Pancreas (tissue), 10 donors: Measurements from ENCODE around the gene SGTA. TPM values are rescaled to one million over a fixed set of nuclear protein-coding genes. Genes with fewer than 3 reads are reported as not detected.

Experiments
- ATAC-seq, 4 donors: fragments of 200-7000 bp; cut with Tn5 transposase; one replicate each; pipeline versions ENCODE4 v1.8.0 to v1.9.1; 2020; ENCODE audit warnings: mild to moderate bottlenecking in 4 of 4, moderate library complexity in 4 of 4
- DNase-seq, 6 donors: peaks; one replicate each; pipeline ENCODE4 v3.0.0-alpha.2; 2020
- FAIRE-seq: peaks from 2 replicates; lab custom pipeline; 2012; peaks lifted over from hg19 to GRCh38; lab: Jason Lieb, UNC
- H3K27ac ChIP-seq, 4 donors: fragments of 200-600 bp; sonication (generic); 1 replicate in 3 of 4; 2 replicates in 1 of 4; pipeline versions ENCODE4 v1.5.0 to v1.8.0; 2020
- H3K27me3 ChIP-seq, 4 donors: fragments of 200-600 bp; one replicate each; pipeline ENCODE4 v1.8.0; 2021
- H3K36me3 ChIP-seq, 3 donors: fragments of 200-600 bp; sonication (generic) in 1 of 3; one replicate each; pipeline versions ENCODE4 v1.5.0 to v1.8.0; 2020 to 2021
- H3K4me1 ChIP-seq, 3 donors: fragments of 200-600 bp; one replicate each; pipeline ENCODE4 v1.8.0; 2021
- H3K4me3 ChIP-seq, 4 donors: fragments of 200-600 bp; sonication (generic) in 2 of 4; one replicate each; pipeline versions ENCODE4 v1.5.0 to v1.8.0; 2020 to 2021
- H3K9me3 ChIP-seq, 4 donors: fragments of 200-600 bp; one replicate each; pipeline ENCODE4 v1.8.0; 2021
- CTCF ChIP-seq, 4 donors: fragments of 200-600 bp; sonication (generic) in 3 of 4; IDR thresholded peaks; one replicate each; pipeline versions ENCODE4 v1.5.0 to v1.8.0; 2021; ENCODE audit warnings: antibody characterized with exemption in 4 of 4
- whole genome bisulfite sequencing, 2 donors: extraction: QIAGEN DNeasy Blood & Tissue Kit; methylation state at CpG; one replicate each; pipeline ENCODE4 v1.1.7; 2013; 5-methylcytosine and 5-hydroxymethylcytosine counted together
- intact Hi-C, 3 donors: fragments of 100-400 bp; cut with DNase I; formaldehyde crosslinking; loops; one replicate each; pipeline versions ENCODE4 v1.11.1 to v1.14.2; 2022
- polyA plus RNA-seq, 2 donors: library from polyadenylated mRNA; stranded (reverse); fragments of 200-250 nt; gene quantifications; one replicate each; pipeline ENCODE4 v1.2.3, GENCODE V29; 2013
- total RNA-seq, 6 donors: library from RNA; stranded (reverse); fragmentation: NEBNext Ultra II Directional in 4 of 6; extraction: Animal tissue kit (Norgen Biotek cat#: 25700) in 4 of 6; gene quantifications; one replicate each; pipeline versions ENCODE4 v1.2.1 to v1.2.4, GENCODE V29; 2021 to 2023
- donor health status: healthy with polysubstance abuse.
- donor health status: DM: no; HTN: no; CAD: no; lungs with moderate emphysema.
- donor health status: DM: no; HTN: no; CAD: no.
- donor health status: control.
- donor health status: control.
- donor health status: Bipolar disorder and iron deficiency.
- donor health status: DM: yes; HTN: yes; CAD: no.
- donor health status: DM: no; HTN: no; CAD: no.
- donor health status: DM: no; HTN: no; CAD: no.
- donor health status: DM: yes; HTN: yes; CAD: no.

The SGTA gene
- total and polyA plus RNA-seq, 8 donors: 19.4 to 49.6 (median 26.7) TPM

GRCh38 chr19:2767688-2768087 lies 15.4 kb downstream of the SGTA start:
- Histone ChIP-seq H3K4me3 (no peak overlapping the region), H3K27me3 (no peaks in the 10 kb centered on the region), H3K36me3 (peaks cover 0 to 41% (median 9%) of the 10 kb centered on the region in 3 donors), H3K4me1 (no peaks in the 10 kb centered on the region), H3K9me3 (no peaks in the 10 kb centered on the region), H3K27ac (no peak overlapping the region)
- DNase-seq: no peak
- 92 to 95% methylated on average over 19 of the region's 19 CpGs for WGBS, 2 donors
- no peak for TF ChIP-seq CTCF (IDR thresholded peaks at IDR 0.05)
- no peak for FAIRE-seq
- intact Hi-C loops: loop anchor here in 1 of 3 donors (10.0 kb wide), 1 partner anchor 113 kb away; no protein-coding TSS in a partner anchor
- no peak for ATAC-seq

- H3K27ac ChIP-seq: no peak overlapping the region
These were observed 16.3 kb downstream of the SGTA start for GRCh38 chr19:2766594-2767372.

GRCh38 chr19:2765376-2765775 lies 17.7 kb downstream of the SGTA start:
- intact Hi-C loops: loop anchor here in 1 of 3 donors (10.0 kb wide), 1 partner anchor 111 kb away; no protein-coding TSS in a partner anchor
- no peak for TF ChIP-seq CTCF (IDR thresholded peaks at IDR 0.05)
- Histone ChIP-seq H3K4me1 (no peaks in the 10 kb centered on the region), H3K4me3 (no peak overlapping the region), H3K36me3 (peaks cover 0 to 59% (median 16%) of the 10 kb centered on the region in 3 donors), H3K27me3 (no peaks in the 10 kb centered on the region), H3K27ac (no peak overlapping the region), H3K9me3 (no peaks in the 10 kb centered on the region)
- WGBS, 2 donors: 89 to 91% methylated on average over 15 of the region's 15 CpGs
- no peak for FAIRE-seq
- no peak for ATAC-seq
- DNase-seq: no peak

More at GRCh38 chr19:2766594-2767372, 16.3 kb downstream of the SGTA start:
- DNase-seq (no peak), ATAC-seq (no peak), FAIRE-seq (no peak)
- WGBS, 2 donors: 94 to 95% methylated on average over 30 to 35 of the region's 35 CpGs
- H3K4me1 ChIP-seq: no peaks in the 10 kb centered on the region
- H3K9me3 ChIP-seq: no peaks in the 10 kb centered on the region
- H3K27me3 ChIP-seq: no peaks in the 10 kb centered on the region
- no peak for TF ChIP-seq CTCF (IDR thresholded peaks at IDR 0.05)
- intact Hi-C loops: loop anchor here in 1 of 3 donors (10.0 kb wide), 1 partner anchor 112 kb away; no protein-coding TSS in a partner anchor
- H3K36me3 ChIP-seq: peaks cover 0 to 48% (median 15%) of the 10 kb centered on the region in 3 donors
- H3K4me3 ChIP-seq: no peak overlapping the region

- peaks cover 0 to 59% (median 16%) of the 10 kb centered on the region in 3 donors for H3K36me3 ChIP-seq
- TF ChIP-seq CTCF (IDR thresholded peaks at IDR 0.05): no peak
- H3K27me3 ChIP-seq: no peaks in the 10 kb centered on the region
- H3K4me3 ChIP-seq: no peak overlapping the region
- no peak for DNase-seq
- no peak overlapping the region for H3K27ac ChIP-seq
- 93 to 94% methylated on average over 21 of the region's 21 CpGs for WGBS, 2 donors
- H3K4me1 ChIP-seq: no peaks in the 10 kb centered on the region
- no peaks in the 10 kb centered on the region for H3K9me3 ChIP-seq
- ATAC-seq: no peak
- FAIRE-seq: no peak
- intact Hi-C loops: loop anchor here in 1 of 3 donors (10.0 kb wide), 1 partner anchor 110 kb away; no protein-coding TSS in a partner anchor
These were observed 18.1 kb downstream of the SGTA start for GRCh38 chr19:2764945-2765344.
